ENCODE data around the gene ALDH18A1.
"Not testable (repeated sequence)": the region's sequence is repeated elsewhere in the genome, so short reads cannot be mapped to it uniquely, and the experiment has no call there.

Gene ALDH18A1

DNA sequence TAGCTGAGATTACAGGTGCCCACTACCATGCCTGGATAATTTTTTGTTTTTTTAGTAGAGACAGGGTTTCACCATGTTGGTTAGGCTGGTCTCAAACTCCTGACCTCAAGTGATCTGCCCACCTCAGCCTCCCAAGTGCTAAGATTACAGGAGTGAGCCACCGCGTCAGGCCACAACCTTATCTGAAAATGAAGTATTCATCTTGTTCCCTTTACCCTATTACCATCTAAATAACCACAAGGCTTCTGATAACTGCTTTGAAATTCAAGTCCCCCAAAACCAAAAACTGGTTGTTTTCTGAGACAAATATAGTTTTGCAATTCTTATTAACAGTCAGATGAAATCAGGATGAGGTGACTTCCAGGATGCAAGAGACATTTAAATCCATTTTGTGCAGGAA, 34.8 kb upstream of the ALDH18A1 start:
- no peak overlapping the region for H3K4me3 ChIP-seq (replicated peaks; ENCODE audit: low read depth, low read length)
- no peak for DNase-seq (ENCODE audit: extremely low read depth, low read depth)
- TF ChIP-seq, protein P1, sequence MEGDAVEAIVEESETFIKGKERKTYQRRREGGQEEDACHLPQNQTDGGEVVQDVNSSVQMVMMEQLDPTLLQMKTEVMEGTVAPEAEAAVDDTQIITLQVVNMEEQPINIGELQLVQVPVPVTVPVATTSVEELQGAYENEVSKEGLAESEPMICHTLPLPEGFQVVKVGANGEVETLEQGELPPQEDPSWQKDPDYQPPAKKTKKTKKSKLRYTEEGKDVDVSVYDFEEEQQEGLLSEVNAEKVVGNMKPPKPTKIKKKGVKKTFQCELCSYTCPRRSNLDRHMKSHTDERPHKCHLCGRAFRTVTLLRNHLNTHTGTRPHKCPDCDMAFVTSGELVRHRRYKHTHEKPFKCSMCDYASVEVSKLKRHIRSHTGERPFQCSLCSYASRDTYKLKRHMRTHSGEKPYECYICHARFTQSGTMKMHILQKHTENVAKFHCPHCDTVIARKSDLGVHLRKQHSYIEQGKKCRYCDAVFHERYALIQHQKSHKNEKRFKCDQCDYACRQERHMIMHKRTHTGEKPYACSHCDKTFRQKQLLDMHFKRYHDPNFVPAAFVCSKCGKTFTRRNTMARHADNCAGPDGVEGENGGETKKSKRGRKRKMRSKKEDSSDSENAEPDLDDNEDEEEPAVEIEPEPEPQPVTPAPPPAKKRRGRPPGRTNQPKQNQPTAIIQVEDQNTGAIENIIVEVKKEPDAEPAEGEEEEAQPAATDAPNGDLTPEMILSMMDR (IDR thresholded peaks at IDR 0.05; ENCODE audit: low read depth, low read length, missing control alignments) = no peak

DNA sequence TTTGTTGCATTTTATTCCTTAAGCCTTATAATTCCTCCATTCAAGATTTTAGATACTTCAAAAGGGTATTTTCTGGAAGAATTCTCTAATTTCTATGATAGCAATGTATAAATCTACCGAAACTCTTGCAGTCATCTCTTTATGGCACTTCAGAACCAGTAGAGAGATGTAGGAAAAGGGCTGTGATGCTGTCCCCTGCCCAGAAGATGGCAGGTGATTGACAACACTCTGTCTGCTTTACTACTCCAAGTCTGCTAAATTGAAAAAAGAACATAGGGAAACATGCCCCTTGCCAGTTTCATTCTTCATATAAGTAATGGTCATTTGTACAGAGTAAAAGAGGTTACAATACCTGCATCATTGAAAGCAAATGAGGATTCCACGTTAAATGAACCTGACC, 32.1 kb upstream of the ALDH18A1 start:
- TF ChIP-seq, protein P1 (IDR thresholded peaks at IDR 0.05; ENCODE audit: low read depth, low read length, missing control alignments) = no peak
- H3K4me3 ChIP-seq (replicated peaks; ENCODE audit: low read depth, low read length) = no peak overlapping the region
- DNase-seq (ENCODE audit: extremely low read depth, low read depth) = no peak

DNA sequence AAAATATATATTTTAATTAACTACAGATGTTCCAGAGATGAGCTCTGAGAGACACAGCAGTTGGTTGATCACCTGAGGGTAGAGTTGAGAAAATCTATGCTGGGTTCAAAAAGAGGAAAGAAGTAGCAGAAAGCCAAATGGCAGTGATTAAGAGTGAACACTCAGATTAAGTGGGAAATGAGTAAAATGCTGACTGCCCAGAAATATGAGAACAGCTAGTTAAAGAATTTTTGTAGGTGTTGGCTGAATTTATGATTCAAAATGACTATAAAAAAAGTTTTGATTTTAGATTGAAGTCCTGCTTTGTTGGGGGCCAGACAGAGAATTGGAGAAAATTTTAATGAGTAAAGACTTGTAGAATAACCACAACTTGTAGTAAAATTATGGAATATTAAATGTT, 27.5 kb upstream of the ALDH18A1 start:
- TF ChIP-seq, protein P1 (IDR thresholded peaks at IDR 0.05; ENCODE audit: low read depth, low read length, missing control alignments) = no peak
- no peak for DNase-seq (ENCODE audit: extremely low read depth, low read depth)
- no peak overlapping the region for H3K4me3 ChIP-seq (replicated peaks; ENCODE audit: low read depth, low read length)

DNA sequence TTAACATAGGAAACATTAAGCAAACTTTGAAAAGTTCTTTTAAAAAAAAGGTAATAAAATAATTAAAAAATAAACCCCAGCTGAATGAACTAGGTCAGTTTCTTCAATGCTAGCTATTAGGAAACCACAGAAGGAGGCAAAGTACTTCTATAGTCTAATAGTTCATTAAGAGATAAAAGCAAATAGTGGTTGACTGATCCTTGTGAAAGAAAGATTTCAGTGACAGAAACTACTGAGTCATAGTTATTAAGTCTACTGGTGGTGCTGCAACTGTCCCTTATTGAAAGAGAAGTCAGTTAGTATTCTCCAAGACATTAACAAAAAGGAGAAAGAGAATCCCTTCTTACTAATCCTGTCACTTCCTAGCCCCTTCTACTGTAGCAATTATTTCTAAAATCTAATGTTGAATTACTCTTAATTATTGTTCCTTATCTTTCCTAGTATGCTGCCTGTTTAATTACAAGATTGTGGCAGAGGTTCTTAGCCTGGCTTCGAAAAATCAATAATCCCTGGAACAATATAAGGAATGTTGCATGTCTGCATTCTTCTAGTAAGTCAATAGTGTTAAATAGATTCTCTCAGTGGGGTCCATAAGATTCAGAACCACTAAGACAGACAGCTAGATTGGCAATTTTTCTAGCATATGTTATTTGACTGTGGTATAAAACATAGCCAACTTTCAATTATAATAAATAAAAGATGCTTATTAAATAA, 19.0 kb upstream of the ALDH18A1 start:
- TF ChIP-seq, protein P1 (IDR thresholded peaks at IDR 0.05; ENCODE audit: low read depth, low read length, missing control alignments) = no peak
- DNase-seq (ENCODE audit: extremely low read depth, low read depth) = no peak
- no peak overlapping the region for H3K4me3 ChIP-seq (replicated peaks; ENCODE audit: low read depth, low read length)

DNA sequence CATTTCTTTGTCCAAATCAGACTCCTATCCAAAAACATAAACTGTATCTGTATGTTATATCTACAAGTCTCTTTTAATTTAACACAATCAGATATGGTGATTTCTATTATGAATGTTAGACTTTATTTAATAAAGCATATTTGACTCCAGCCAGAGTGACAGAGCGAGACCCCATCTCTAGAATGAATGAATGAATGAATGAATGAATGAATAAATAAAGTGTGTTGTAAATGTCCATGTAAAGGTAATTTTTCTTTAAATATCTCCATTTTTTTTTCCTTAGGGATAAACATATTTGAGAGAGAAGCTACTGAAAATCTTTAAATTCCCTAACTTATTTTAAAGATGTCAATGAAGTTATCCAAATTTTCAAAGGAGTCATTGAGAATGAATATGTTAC, 18.1 kb upstream of the ALDH18A1 start:
- TF ChIP-seq, protein P1 (IDR thresholded peaks at IDR 0.05; ENCODE audit: low read depth, low read length, missing control alignments) = no peak
- DNase-seq (ENCODE audit: extremely low read depth, low read depth) = no peak
- no peak overlapping the region for H3K4me3 ChIP-seq (replicated peaks; ENCODE audit: low read depth, low read length)

DNA sequence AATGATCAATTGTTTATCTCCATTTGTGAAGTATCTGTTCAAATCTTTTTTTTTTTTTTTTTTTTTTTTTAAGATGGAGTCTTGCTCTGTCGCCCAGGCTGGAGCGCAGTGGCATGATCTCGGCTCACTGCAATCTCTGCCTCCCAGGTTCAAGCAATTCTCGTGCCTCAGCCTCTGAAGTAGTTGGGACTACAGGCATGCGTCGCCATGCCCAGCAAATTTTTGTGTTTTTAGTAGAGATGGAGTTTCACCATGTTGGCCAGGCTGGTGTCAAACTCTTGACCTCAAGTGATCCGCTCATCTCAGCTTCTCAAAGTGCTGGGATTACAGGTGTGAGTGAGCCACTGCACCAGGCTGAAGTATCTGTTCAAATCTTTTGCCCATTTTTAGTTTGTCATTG, 16.1 kb upstream of the ALDH18A1 start:
- H3K4me3 ChIP-seq (replicated peaks; ENCODE audit: low read depth, low read length); DNase-seq (ENCODE audit: extremely low read depth, low read depth): not testable (repeated sequence)

DNA sequence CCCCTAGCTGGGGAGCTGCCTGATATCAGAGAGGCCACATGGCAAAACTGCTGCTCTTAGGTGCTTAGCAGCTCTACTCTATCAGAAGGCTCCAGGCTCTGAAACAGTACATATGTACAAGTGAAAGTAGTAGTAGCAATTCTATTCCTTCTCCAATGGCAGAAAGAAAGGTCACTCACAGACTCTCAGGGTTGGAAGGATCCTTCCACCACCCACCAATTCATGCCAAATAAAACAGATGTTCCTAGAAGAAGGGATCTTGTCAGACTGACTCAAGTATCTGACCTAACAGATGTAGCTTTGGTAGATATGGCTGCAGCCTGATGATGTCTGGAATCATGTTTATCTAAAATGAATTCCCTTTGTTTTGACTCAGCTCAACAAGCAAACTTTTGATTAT, 8.0 kb upstream of the ALDH18A1 start:
- DNase-seq (ENCODE audit: extremely low read depth, low read depth) = no peak
- TF ChIP-seq, protein P1 (IDR thresholded peaks at IDR 0.05; ENCODE audit: low read depth, low read length, missing control alignments) = no peak
- no peak overlapping the region for H3K4me3 ChIP-seq (replicated peaks; ENCODE audit: low read depth, low read length)
